HG02938 (cell line): Measurements from ENCODE around the gene TRAPPC12.
"Not testable (repeated sequence)": the region's sequence is repeated elsewhere in the genome, so short reads cannot be mapped to it uniquely, and the experiment has no call there.

Experiments
- ATAC-seq: cut with Tn5 transposase; IDR thresholded peaks from one replicate; pipeline ENCODE4 v1.9.1; 2021; ENCODE audit warnings: mild to moderate bottlenecking, moderate library complexity; ENCODE audit not compliant: unreplicated experiment

TRAPPC12 gene

DNA sequence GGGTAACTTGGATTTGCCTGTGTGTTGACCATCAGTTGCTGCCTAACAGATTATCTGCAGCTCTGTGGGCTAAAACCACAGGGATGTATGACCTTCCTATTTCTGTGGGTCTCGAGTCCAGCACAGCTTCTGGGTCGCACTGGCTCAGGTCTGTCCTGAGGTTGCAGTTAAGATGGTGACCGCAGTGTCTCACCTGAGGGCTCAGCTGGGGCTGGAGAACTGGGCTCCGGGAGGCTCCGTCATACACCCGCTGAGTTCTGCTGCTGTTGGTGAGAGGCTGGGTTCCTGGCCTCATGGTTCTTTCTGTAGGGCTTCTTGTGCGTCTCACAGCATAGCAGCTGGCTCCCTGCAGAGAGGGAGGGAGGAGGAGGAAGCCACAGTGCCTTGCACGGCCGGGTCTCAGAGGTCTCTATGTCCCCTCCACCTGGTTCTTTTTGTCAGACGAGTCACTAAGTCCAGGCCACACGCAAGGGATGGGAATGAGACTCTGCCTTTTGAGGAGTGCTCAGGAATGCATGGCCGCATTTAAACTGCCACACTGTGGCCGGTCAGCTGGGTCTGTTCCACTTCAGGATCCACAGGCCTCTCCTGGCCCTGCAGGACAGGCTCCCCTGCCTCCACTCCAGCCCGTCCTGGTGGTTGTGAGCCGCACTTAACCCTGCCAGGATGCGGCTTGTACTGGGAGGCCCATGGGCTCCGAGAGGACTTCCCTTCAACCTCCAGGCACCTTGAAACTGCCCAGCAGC lies 72.6 kb downstream of the TRAPPC12 start:
- ATAC-seq: no peak

DNA sequence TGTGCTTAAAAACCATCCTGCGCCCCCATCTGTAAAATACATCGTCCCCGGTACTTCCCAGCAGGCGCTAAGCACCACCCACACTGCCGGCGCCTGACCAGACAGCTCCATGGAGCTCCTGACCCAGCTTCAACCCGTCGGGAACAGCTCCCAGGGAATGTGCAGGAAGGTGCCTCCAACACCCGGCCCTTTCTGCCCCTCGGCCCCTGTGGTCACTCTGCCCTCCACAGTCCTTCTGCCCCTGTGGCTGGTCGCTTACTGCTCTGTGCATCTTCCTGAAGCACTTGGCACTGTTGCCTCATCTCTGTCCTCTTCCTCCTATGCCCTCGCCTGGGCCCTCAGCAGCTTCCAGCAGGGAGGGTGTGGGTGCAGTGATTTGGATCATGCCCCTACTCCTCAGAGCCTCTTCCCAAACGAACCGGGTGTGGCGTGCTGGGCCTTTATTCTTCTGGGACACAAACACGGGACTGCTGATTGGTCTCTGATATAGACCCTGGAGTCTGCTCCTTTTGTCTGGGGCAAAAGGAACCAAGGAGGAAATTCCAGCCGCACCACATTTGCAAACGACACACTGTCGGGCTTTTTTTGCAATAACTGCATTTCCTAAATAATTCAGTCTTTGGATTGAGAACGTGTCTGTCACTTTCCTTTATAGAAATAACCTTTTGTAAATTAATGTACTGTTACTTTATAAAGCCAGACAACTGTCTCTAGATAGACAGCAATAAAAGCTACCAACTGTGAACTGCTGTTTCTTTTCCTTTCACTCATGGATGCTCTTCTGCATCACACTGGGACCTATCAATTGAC lies 73.9 kb downstream of the TRAPPC12 start:
- ATAC-seq: no peak

- ATAC-seq: not testable (repeated sequence)
Measured at GRCh38 chr2:3454005-3454404, 74.5 kb downstream of the TRAPPC12 start.

DNA sequence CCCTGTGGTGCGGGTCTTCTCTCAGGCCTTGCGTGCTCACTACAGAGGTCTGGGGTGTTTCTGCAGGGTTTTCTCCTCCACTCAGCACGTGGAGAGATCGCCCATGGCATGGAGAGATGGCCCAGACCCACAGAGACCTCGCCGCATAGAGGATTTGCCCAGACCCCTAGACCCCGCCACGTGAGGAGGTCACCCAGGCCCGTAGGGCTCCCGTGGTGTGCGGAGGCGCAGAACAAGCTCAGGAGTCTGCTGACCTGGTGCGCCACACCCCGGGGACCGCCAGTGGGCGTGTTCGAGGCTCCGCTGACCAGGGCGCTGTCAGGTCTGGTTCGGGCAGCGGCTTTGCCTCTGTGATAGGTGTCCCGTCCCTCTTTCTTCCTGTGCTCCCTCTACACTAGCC lies 75.3 kb downstream of the TRAPPC12 start:
- ATAC-seq: no peak

GRCh38 chr2:3456125-3456524 lies 76.6 kb downstream of the TRAPPC12 start:
- no peak for ATAC-seq

DNA sequence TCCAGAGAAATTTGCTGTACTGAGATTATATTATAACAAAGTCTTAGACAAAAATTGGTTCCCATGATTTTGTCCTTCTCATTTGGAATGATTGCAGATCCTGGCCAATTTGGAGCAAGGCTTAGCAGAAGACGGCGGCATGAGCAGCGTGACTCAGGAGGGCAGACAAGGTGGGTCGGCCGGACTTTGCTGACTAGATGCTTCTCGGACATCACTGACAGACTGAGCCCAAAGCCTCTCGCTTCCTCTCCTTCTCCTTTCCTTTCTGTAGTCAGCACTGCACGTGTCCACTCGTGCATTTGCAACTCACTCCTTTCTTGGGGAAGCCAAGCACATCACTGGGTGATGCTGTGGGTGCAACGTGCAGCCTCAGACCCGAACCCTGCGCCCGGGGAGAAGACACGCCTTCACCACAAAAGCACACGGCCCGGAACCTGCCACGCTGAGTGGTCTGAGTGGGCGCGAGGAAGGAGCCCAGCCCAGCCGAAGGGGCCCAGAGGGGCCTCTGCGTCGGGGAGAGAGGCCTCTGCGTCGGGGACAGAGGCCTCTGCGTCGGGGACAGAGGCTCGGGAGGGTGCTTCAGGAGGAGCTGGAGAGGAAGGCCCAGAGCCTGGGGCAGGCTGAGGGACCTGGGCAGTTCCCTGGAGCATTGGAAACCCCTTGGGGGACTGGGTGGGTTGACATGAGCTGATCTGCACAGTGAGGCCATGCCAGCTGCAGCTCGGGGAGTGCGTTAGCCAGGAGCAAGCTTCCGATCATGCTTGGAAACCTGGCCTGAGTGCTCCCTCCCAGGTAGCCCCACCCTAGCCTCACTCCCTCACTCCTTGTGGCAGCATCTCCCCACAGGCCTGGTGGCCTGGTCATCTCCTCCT lies 78.3 kb downstream of the TRAPPC12 start:
- no peak for ATAC-seq

DNA sequence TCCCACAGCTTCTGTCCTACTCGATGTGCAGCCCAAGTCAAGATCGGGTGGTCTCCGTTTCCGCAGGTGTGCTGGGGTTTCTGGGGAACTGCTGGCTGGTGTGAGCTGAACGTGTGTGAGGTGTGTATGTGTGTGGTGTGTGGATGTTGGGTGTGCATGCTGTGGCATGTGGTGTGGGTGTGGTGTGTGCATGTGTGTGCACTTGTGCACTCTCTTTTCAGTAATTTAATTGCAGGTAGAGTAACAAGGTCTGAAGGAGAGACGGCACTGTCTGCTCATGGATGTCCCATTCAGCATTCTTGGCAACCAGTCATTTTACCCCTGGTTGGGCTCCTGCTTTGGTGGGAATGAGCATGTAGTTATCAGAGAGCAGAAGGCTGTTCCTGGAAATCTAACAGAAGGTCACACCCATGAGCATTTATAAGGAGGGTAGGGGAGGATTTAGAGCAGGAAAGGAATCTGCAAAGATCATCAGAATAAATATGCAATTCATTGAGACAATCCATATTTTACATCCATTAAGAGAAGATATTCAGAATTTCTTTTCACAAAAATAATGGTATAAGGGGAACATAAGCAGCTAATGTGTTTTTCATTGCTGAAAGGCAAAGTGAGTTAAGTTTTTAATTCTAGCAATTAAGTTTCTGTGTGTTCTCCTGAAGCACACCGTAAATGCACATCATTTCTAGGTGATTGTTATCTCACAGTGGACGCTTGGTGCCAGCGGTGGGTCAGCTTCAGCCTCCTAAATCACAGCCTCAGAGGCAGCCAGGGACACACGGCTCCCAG lies 79.1 kb downstream of the TRAPPC12 start:
- ATAC-seq: no peak

GRCh38 chr2:3459185-3460015 lies 79.9 kb downstream of the TRAPPC12 start:
- ATAC-seq: no peak

DNA sequence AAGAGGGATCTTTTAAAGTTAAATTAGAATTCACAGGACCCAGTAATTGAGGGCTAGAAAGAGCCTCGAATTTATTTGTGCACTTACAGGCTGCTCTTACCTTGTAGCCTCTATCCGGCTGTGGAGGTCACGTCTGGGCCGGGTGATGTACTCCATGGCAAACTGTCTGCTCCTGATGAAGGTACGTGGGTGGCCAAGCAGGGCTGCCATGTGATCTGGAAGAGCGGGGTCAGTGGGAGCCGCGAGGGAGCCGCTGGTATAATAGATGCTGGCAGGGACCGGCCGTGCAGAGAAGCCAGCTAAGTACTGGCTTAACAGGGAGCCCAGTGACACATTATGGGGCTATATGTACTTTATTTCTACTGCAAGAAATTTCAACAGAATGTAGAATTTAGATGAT lies 80.7 kb downstream of the TRAPPC12 start:
- ATAC-seq: no peak

DNA sequence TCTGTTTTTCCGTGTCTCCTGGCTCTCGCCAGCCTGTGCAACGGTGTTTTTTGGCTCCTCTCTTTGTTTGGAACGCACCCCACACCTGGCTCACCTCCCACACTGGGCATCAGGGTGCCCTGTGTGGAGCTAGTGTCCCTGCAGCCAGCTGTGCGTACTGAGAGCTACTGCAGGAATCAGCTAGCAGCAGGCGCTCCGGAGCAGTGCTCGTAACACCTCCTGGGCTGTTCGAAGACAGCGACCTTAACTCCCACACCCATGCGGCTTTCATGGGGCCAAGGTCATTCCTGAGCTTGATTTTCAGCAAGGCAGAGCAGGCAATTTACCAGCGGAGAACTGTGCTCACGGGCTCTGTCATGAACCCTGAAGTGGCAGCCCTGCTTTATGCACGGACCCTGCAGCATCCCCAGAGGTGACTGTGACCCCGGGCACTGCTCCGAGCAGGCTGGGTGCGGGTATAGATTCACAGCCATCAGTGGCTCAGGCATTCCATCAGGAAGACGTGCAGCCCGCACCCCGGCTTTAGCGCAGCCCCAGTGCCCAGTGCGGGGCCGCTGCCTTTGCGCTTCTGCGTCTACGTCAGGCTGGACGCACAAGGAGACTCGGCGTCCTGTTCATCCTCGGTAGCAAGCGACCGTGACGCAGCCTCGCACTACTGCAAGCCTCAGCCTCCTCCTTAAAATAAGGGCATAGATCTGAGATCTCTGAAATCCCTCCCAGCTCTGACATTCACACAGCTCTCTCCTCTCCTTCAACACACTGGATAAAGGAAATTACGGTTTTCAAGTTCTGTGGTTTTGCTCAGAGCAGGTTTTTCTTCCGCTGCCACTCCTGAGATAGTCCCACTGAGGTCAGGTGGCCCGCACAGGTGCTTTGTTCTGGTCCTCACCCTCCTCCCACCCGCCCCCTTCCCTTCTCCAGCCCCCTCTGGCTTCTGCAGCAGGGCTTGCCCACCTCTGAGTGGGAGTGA lies 81.6 kb downstream of the TRAPPC12 start:
- no peak for ATAC-seq

DNA sequence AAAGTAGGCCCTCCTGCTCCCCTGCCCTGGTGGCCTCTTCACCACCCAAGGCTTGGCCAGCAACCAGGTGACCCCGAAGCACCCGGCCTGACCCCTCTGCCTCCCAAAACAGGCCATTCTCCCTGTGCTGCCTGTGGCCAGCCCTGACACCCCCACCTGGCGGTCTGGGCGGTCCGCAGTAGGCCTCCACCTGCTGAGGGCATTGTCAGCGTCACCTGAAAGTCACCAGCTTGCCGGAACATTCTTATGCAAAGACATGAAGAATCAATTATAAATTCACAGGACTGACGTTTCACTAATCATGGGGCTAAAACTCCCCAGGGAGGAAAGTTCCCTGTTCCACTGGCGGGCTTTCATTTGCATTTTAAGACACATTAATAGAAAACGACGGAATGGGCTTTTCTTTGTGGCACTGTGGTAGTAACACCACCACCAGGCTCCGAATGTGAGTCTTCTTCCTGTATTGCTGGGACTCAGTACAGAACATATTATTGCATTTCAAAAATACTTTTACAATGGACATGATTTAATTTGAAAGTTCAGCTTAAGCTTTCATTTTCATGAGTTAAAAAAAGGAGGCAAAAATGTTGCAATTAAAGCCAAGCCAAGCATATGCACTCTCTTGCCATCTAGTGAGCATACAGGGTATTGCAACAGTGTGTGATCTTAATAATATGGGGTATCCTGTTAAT lies 82.5 kb downstream of the TRAPPC12 start:
- peak; percentile 75 for ATAC-seq

DNA sequence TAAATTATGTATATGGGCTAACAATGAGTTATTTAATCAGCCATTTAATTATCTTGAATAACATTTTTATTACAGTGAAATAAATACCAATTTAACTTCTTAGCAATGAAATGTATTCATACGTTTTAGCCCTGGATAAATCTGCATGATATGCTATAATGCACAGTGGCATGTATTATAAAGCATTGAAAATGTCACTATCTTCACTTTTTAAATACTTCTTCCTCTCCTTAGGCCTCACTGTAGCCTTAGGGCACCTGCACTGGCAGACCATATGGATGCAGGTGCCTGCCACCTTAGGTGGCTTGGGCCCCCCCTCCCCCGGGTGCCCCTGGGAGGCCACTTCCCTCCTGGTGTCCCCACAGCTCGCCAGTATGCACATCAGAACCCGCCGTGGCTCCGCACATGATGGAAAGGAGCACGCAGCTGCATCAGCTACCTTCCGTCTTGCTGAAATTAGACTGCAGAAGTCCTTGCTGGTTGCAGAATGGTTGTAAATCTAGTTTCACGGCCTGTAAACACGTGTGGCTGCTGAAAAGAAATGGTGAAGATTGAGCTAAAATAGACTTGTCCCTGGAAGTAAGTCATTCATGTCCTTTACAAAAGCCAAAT lies 83.1 kb downstream of the TRAPPC12 start:
- ATAC-seq: no peak

DNA sequence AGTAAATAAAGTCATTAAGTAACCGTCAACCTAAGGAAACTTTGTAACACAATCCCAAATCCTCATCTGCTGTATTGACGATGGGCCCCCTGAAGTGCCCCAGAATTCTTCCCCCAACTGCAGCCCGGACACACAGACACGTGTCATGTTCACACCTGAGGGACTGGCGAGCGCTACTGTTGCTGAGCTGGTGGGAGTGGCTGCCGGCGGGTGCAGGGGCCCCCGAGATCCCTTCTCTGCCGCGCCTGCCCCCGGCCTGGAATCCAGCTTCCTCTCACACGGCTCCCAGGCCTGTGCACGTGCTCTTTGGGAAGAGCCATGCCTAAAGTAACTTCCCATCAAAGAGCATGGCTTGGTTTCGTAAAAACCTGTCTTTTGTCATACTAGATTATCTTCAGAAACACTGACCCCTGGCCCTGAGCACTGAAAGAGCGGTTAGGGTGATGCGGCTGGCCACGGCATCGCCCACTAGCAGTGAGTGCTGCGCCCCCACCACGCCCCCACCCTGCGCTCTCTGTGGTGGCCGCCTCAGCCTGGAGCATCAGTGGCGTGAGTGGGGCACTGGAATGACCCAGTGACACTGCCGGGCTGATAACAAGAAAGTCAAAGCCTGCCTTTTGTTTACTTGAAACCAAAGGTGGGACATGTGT lies 83.8 kb downstream of the TRAPPC12 start:
- ATAC-seq: no peak

- no peak for ATAC-seq
Measured at GRCh38 chr2:3463944-3464343, 84.5 kb downstream of the TRAPPC12 start.

DNA sequence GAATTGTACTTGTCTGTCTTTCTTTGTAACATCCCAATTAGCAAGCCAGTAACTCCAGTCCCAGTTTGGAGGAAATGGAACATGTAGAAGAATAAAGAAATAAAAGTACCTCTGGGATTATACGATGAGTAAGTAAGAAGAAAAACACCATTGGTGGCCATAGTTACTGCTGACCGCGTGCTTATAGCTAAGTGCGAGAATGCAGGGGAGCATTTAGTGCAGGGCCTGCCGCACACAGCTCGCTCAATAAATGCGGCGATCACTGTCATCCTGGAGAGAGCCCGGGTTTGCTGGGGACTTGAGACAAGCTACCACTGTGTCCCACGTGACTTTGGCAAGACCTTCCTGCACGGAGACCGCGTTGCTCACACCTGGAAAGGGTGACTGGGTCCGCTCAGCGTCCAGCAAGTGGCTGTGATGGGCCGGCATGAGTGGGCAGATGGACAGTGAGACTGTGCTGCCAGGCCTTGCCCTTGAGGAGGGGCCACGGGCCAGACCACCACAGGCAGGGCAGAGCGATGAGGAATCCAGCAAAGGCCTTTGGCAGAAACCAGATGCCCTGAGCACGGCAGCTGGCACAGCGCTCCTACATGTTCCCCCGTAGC lies 85.0 kb downstream of the TRAPPC12 start:
- no peak for ATAC-seq

GRCh38 chr2:3465328-3465727 lies 85.8 kb downstream of the TRAPPC12 start:
- no peak for ATAC-seq
